GM18517 (cell line): Measurements from ENCODE around the gene GUCA2B.

ENCODE experiments used
- ATAC-seq: cut with Tn5 transposase; IDR thresholded peaks from one replicate; pipeline ENCODE4 v1.9.1; 2021; ENCODE audit warnings: mild to moderate bottlenecking, moderate library complexity; ENCODE audit not compliant: unreplicated experiment

GUCA2B gene

GRCh38 chr1:42142894-42143675 lies 10.1 kb upstream of the GUCA2B start:
- ATAC-seq, result no peak

GRCh38 chr1:42143896-42144710 lies 9.1 kb upstream of the GUCA2B start:
- ATAC-seq, result no peak

- ATAC-seq, result no peak
These were observed 8.4 kb upstream of the GUCA2B start for GRCh38 chr1:42144711-42145388.

- ATAC-seq, result no peak
These were observed 7.9 kb upstream of the GUCA2B start for GRCh38 chr1:42145389-42145716.

- no peak for ATAC-seq
These were observed 7.2 kb upstream of the GUCA2B start for GRCh38 chr1:42145764-42146625.

- no peak for ATAC-seq
These were observed 6.4 kb upstream of the GUCA2B start for GRCh38 chr1:42146626-42147320.

- no peak for ATAC-seq
These were observed 5.0 kb upstream of the GUCA2B start for GRCh38 chr1:42148166-42148565.

GRCh38 chr1:42150651-42151050 lies 2.6 kb upstream of the GUCA2B start:
- ATAC-seq, result no peak

GRCh38 chr1:42152119-42152518 lies 1.1 kb upstream of the GUCA2B start:
- ATAC-seq, result no peak

GRCh38 chr1:42153624-42154023 lies 414 bp downstream of the GUCA2B start:
- no peak for ATAC-seq

GRCh38 chr1:42154685-42155084 lies 1.5 kb downstream of the GUCA2B start:
- ATAC-seq, result no peak

GRCh38 chr1:42155362-42155761 lies 2.2 kb downstream of the GUCA2B start:
- ATAC-seq, result no peak

- ATAC-seq, result no peak
These were observed 4.5 kb downstream of the GUCA2B start for GRCh38 chr1:42157667-42158066.

- no peak for ATAC-seq
These were observed 5.0 kb downstream of the GUCA2B start for GRCh38 chr1:42158189-42158588.

- ATAC-seq, result no peak
These were observed 9.0 kb downstream of the GUCA2B start for GRCh38 chr1:42162181-42162580.

- no peak for ATAC-seq
These were observed 9.9 kb downstream of the GUCA2B start for GRCh38 chr1:42163114-42163513.

GRCh38 chr1:42163536-42164503 lies 10.6 kb downstream of the GUCA2B start:
- no peak for ATAC-seq

GRCh38 chr1:42164551-42165420 lies 11.6 kb downstream of the GUCA2B start, which contains the start of gene GUCA2A:
Gene GUCA2A (minus strand): TSS chr1:42164745. CDS start chr1:42164712, 33 bp downstream.
- no peak for ATAC-seq
